Transverse colon (tissue), 4 donors: ENCODE data around the gene BANF2. TPM values are rescaled to one million over a fixed set of nuclear protein-coding genes. Genes with fewer than 3 reads are reported as not detected.

Source experiments
- DNase-seq: peaks from one replicate; pipeline ENCODE4 v3.0.0-alpha.2; 2019
- H3K27ac ChIP-seq, 4 donors: fragments of 200-600 bp; sonication (generic); 2 replicates each; pipeline ENCODE4 v1.5.1; 2016 to 2018; ENCODE audit warnings: inconsistent platforms in 4 of 4
- H3K27me3 ChIP-seq: fragments of 200-600 bp; sonication (generic); 2 replicates; pipeline ENCODE4 v1.5.1; 2017; ENCODE audit warnings: inconsistent platforms
- H3K36me3 ChIP-seq, 4 donors: fragments of 200-600 bp; sonication (generic); 2 replicates each; pipeline ENCODE4 v1.5.1; 2017 to 2019; ENCODE audit warnings: inconsistent platforms in 4 of 4
- H3K4me1 ChIP-seq, 4 donors: fragments of 200-600 bp; sonication (generic); 2 replicates each; pipeline ENCODE4 v1.5.1; 2017 to 2020; ENCODE audit warnings: inconsistent platforms in 4 of 4
- H3K4me3 ChIP-seq, 4 donors: fragments of 200-600 bp; sonication (generic); 1 replicate in 1 of 4; 2 replicates in 3 of 4; pipeline versions ENCODE4 v1.5.1 to v1.6.1; 2017 to 2019; ENCODE audit warnings: inconsistent platforms in 4 of 4
- H3K9me3 ChIP-seq, 2 donors: fragments of 200-600 bp; sonication (generic); 2 replicates each; pipeline ENCODE4 v1.5.1; 2017 to 2019; ENCODE audit warnings: inconsistent platforms in 2 of 2
- EP300 ChIP-seq: sonication (generic); formaldehyde crosslinking; IDR thresholded peaks from one replicate; pipeline ENCODE4 v1.6.1; 2017; ENCODE audit warnings: antibody characterized with exemption, low read depth
- POLR2A ChIP-seq: fragments of 450-650 bp; IDR thresholded peaks from one replicate; pipeline ENCODE4 v1.6.1; 2016; ENCODE audit warnings: antibody characterized with exemption, mild to moderate bottlenecking, moderate library complexity
- POLR2AphosphoS5 ChIP-seq, 3 donors: sonication (generic); formaldehyde crosslinking; IDR thresholded peaks; one replicate each; pipeline ENCODE4 v1.6.1; 2016; ENCODE audit warnings: antibody characterized with exemption in 3 of 3
- WGBS, 2 donors: methylation state at CpG; one replicate each; pipeline ENCODE4 v1.1.5; 2018; ENCODE audit warnings: low coverage in 1 of 2; 5-methylcytosine and 5-hydroxymethylcytosine counted together
- in situ Hi-C, 4 donors: fragments of 200-750 bp; cut with MboI; loops; one replicate each; pipeline versions ENCODE4 v1.15.0 to v1.15.1; 2017; ENCODE audit warnings: low sequenced_read_pairs in 3 of 4, low pct_ligation_motif_present in 1 of 4, low pct_unique_long_range_greater_than_20kb in 1 of 4
- intact Hi-C: fragments of 100-400 bp; cut with DNase I; formaldehyde crosslinking; loops from one replicate; pipeline ENCODE4 v1.15.1; 2023; ENCODE audit warnings: low total_unique reads
- total RNA-seq, 4 donors: library from RNA; depleted of rRNA; stranded (reverse); fragments of >200 nt; gene quantifications; one replicate each; pipeline ENCODE4 v1.1.0, GENCODE V29; 2016
- TF ChIP-seq, protein P1 (sequence below), 5 experiments: fragments of 200-600 bp in 3 of 5; fragments of 450-650 bp in 2 of 5; sonication (generic) in 3 of 5; IDR thresholded peaks; 1 replicate in 2 of 5; 2 replicates in 3 of 5; pipeline ENCODE4 v1.5.1; 2016 to 2017; ENCODE audit warnings: antibody characterized with exemption in 5 of 5, inconsistent platforms in 3 of 5, mild to moderate bottlenecking in 2 of 5, moderate library complexity in 1 of 5

The BANF2 gene
- total RNA-seq, 4 donors from 2014 or later = not detected

DNA sequence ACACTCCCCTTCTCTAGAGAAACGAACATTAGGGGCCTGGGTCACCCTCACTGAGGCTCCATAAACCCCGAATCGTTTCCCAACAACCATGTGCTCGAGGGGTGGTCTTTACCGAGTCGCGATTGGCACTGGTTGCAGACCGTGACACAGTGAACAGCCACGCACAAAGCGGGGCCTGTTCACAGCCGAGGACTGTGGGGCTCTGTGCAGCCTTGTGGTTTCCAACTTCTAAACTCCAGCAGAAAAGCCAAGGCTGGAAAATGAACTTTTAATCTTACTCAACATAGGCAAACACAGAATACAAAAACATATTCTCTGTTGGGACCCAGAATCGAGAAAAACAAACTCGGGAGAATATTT, 36.7 kb upstream of the BANF2 start:
- H3K27ac ChIP-seq = peak overlapping the region in 3 of 4 donors; percentile 45 to 72 (median 71)
- TF ChIP-seq POLR2AphosphoS5 (IDR thresholded peaks at IDR 0.05) (no peak), EP300 (no peak), POLR2A (no peak)
- TF ChIP-seq, protein P1, sequence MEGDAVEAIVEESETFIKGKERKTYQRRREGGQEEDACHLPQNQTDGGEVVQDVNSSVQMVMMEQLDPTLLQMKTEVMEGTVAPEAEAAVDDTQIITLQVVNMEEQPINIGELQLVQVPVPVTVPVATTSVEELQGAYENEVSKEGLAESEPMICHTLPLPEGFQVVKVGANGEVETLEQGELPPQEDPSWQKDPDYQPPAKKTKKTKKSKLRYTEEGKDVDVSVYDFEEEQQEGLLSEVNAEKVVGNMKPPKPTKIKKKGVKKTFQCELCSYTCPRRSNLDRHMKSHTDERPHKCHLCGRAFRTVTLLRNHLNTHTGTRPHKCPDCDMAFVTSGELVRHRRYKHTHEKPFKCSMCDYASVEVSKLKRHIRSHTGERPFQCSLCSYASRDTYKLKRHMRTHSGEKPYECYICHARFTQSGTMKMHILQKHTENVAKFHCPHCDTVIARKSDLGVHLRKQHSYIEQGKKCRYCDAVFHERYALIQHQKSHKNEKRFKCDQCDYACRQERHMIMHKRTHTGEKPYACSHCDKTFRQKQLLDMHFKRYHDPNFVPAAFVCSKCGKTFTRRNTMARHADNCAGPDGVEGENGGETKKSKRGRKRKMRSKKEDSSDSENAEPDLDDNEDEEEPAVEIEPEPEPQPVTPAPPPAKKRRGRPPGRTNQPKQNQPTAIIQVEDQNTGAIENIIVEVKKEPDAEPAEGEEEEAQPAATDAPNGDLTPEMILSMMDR (IDR thresholded peaks at IDR 0.05) = no peak
- no peak for DNase-seq
- H3K9me3 ChIP-seq = no peaks in the 10 kb centered on the region
- 83 to 91% methylated on average over 11 to 13 of the region's 13 CpGs for WGBS, 2 donors
- in situ Hi-C loops = loop anchor here in 2 of 4 donors (25.0 kb wide), 2 partner anchors 249 to 274 kb away; no protein-coding TSS in a partner anchor
- H3K4me3 ChIP-seq = no peak overlapping the region
- peaks cover 0 to 18% (median 5%) of the 10 kb centered on the region in 4 donors for H3K36me3 ChIP-seq
- H3K27me3 ChIP-seq = no peaks in the 10 kb centered on the region
- H3K4me1 ChIP-seq = peaks cover 11 to 62% (median 24%) of the 10 kb centered on the region in 4 donors
- intact Hi-C loops = no loop called here

DNA sequence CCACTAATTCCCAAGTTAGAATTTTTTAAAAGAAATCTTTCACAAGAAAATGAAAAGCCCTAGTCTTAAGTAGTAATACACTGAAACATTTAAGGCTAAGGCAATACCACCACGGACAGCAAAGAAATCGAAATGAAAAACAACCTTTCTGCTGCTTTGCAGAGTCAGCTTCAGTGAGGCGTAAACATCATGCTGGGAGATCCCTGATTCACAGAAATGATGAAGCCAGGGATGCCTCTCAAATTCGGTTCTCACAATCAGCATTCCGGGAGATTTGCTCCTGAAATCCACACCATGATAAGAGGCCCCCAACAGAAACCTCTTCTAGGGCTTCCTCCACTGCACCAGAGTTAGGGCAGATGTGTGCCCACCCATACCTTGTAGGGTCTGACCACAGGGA, 36.3 kb upstream of the BANF2 start:
- in situ Hi-C loops = loop anchor here in 2 of 4 donors (25.0 kb wide), 2 partner anchors 249 to 274 kb away; no protein-coding TSS in a partner anchor

DNA sequence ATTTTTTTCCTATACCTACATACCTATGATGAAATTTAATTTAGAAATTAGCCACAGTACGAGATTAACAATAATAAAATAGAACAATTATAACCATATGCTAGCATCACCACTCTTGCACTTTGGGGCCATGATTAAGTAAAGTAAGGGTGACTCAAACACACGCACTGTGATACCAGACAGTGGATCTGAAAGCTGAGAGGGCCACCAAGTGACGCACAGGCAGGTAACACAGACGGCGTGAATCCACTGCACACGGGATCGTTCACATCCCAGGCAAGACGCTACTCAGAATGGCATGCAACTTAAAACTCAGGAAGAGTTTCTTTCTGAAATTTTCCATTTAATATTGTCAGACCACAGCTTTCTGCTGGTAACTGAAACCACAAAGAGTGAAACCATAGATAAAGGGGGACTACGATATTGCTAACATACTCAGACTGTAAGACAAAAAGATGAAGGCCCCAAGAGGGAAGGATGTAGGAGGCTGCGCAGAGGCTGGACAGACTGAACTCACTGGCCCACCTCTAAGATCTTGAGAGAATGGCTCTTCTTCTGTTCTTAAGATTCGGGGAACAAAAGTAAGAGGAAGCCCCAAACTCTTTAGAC, 35.6 kb upstream of the BANF2 start:
- Histone ChIP-seq H3K4me3 (no peak overlapping the region), H3K27me3 (no peaks in the 10 kb centered on the region), H3K4me1 (peaks cover 11 to 62% (median 24%) of the 10 kb centered on the region in 4 donors), H3K27ac (peak overlapping the region in 3 of 4 donors; percentile 10 to 71 (median 46)), H3K9me3 (no peaks in the 10 kb centered on the region), H3K36me3 (peaks cover 0 to 10% (median 0%) of the 10 kb centered on the region in 4 donors)
- WGBS, 2 donors = 63 to 73% methylated on average over 7 to 11 of the region's 11 CpGs
- intact Hi-C loops (no loop called here), in situ Hi-C loops (loop anchor here in 2 of 4 donors (25.0 kb wide), 2 partner anchors 248 to 273 kb away; no protein-coding TSS in a partner anchor)
- DNase-seq = peak; percentile 7
- TF ChIP-seq EP300 (no peak), POLR2A (no peak), POLR2AphosphoS5 (IDR thresholded peaks at IDR 0.05) (no peak)
- TF ChIP-seq, protein P1 (IDR thresholded peaks at IDR 0.05) = no peak

More for the DNA sequence above, 36.3 kb upstream of the BANF2 start:
- Histone ChIP-seq H3K27me3 (no peaks in the 10 kb centered on the region), H3K9me3 (no peaks in the 10 kb centered on the region), H3K4me3 (no peak overlapping the region), H3K27ac (peak overlapping the region in 3 of 4 donors; percentile 45 to 72 (median 71)), H3K36me3 (peaks cover 0 to 13% (median 2%) of the 10 kb centered on the region in 4 donors), H3K4me1 (peaks cover 11 to 62% (median 24%) of the 10 kb centered on the region in 4 donors)
- intact Hi-C loops = no loop called here
- WGBS, 2 donors = 66 to 81% methylated on average over 3 to 5 of the region's 5 CpGs
- no peak for TF ChIP-seq POLR2AphosphoS5 (IDR thresholded peaks at IDR 0.05)
- no peak for TF ChIP-seq EP300
- no peak for TF ChIP-seq POLR2A
- TF ChIP-seq, protein P1 (IDR thresholded peaks at IDR 0.05) = no peak
- no peak for DNase-seq

DNA sequence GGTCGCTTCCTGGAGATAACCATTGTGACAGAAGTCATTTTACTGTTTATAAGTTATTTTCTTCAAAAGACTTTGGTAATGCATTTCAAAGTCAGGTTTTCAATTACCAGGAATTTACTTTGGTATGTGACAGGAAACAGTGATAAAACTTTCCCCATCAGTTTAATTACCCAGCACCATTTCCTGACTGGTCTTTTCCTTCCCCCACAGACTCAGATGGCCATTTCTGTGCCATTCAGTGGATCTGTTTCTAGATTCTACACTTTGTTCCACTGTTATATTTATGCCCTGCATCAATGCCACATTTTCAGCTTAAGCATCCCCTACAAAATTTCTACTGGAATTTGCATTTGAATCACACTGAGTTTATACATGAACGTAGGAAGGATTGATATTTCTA, 34.0 kb upstream of the BANF2 start:
- Histone ChIP-seq H3K27me3 (no peaks in the 10 kb centered on the region), H3K27ac (peak overlapping the region in 1 of 4 donors; percentile 4), H3K4me1 (peaks cover 9 to 62% (median 22%) of the 10 kb centered on the region in 4 donors), H3K9me3 (no peaks in the 10 kb centered on the region), H3K36me3 (no peaks in the 10 kb centered on the region), H3K4me3 (no peak overlapping the region)
- in situ Hi-C loops (loop anchor here in 2 of 4 donors (25.0 kb wide), 2 partner anchors 247 to 272 kb away; no protein-coding TSS in a partner anchor), intact Hi-C loops (no loop called here)
- no peak for TF ChIP-seq EP300
- no peak for TF ChIP-seq POLR2A
- no peak for TF ChIP-seq POLR2AphosphoS5 (IDR thresholded peaks at IDR 0.05)
- TF ChIP-seq, protein P1 (IDR thresholded peaks at IDR 0.05) = no peak
- DNase-seq = no peak
- 73 to 84% methylated on average over 2 of the region's 2 CpGs for WGBS, 2 donors
